Measurements from ENCODE around the gene ODAD4. TPM values are rescaled to one million over a fixed set of nuclear protein-coding genes. Genes with fewer than 3 reads are reported as not detected.

ODAD4 gene
- total RNA-seq, 1 experiment from 2014 or later: 0.69 TPM

DNA sequence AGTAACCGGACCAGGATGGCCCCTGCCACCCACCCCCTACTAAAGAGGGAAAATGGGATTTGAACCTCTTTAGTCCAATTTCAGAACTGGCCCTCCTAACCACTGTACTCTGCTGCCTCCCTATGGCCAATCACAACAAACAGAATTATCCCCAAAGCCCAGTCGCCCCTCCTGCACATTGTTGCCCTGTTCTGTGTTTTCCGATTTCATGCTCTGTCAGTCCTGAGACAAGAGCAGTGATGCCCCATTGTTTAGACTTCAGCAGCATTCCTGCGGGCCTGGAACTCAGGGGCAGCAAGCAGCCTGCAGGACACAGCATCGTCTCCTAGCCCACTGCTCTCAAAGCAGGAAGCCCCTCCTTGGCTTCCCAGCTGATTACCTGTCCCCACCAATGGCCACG, 44.7 kb upstream of the ODAD4 start:
- no TSS peak for BruUV-seq (replicated peaks)
- in situ Hi-C loops (cut with HindIII; ENCODE audit: low pct_unique_long_range_greater_than_20kb, low sequenced_read_pairs): no loop called here
- H3K27me3 ChIP-seq (ENCODE audit: control insufficient read depth, insufficient read depth, low read length): no peaks in the 10 kb centered on the region
- no peaks in the 10 kb centered on the region for H3K4me1 ChIP-seq (ENCODE audit: control insufficient read depth, insufficient read depth, low read length)
- no peak for ATAC-seq
- no peak overlapping the region for H3K27ac ChIP-seq (ENCODE audit: low read length)
- peaks cover 12% of the 10 kb centered on the region for H3K36me3 ChIP-seq (ENCODE audit: control insufficient read depth, insufficient read depth, low read length)
- no peak overlapping the region for H3K4me3 ChIP-seq (ENCODE audit: low read depth in 2 of 2, low read length in 2 of 2)
- CTCF ChIA-PET: no interaction called here
- intact Hi-C loops (cut with micrococcal nuclease; ENCODE audit: unreplicated experiment): no loop called here
- no peaks in the 10 kb centered on the region for H3K9me3 ChIP-seq (ENCODE audit: control insufficient read depth, insufficient read depth, low read depth, low read length)
- DNase-seq (ENCODE audit: low read depth, low spot score): no peak
- no peak for TF ChIP-seq SIN3A (IDR thresholded peaks at IDR 0.05; ENCODE audit: borderline replicate concordance, insufficient read depth, low read depth, low read length)
- POLR2A ChIA-PET: no interaction called here

GRCh38 chr17:41888332-41888965, 42.0 kb upstream of the ODAD4 start:
- Histone ChIP-seq H3K27me3 (ENCODE audit: control insufficient read depth, insufficient read depth, low read length) (no peaks in the 10 kb centered on the region), H3K9me3 (ENCODE audit: control insufficient read depth, insufficient read depth, low read depth, low read length) (no peaks in the 10 kb centered on the region), H3K4me1 (ENCODE audit: control insufficient read depth, insufficient read depth, low read length) (no peaks in the 10 kb centered on the region), H3K36me3 (ENCODE audit: control insufficient read depth, insufficient read depth, low read length) (peaks cover 14% of the 10 kb centered on the region), H3K27ac (ENCODE audit: low read length) (no peak overlapping the region), H3K4me3 (ENCODE audit: low read depth in 2 of 2, low read length in 2 of 2) (no peak overlapping the region)
- ChIA-PET CTCF (no interaction called here), POLR2A (interaction anchor here (0.6 kb wide), 1 partner anchor 42 kb away, joined by 3 read pairs; the partner anchor contains the start of gene ODAD4)
- no peak for ATAC-seq
- intact Hi-C loops (cut with micrococcal nuclease; ENCODE audit: unreplicated experiment): no loop called here
- no peak for DNase-seq (ENCODE audit: low read depth, low spot score)
- in situ Hi-C loops (cut with HindIII; ENCODE audit: low pct_unique_long_range_greater_than_20kb, low sequenced_read_pairs): no loop called here
- TF ChIP-seq POLR2AphosphoS5 (IDR thresholded peaks at IDR 0.05; ENCODE audit: low read depth, low read length) (no peak), SIN3A (IDR thresholded peaks at IDR 0.05; ENCODE audit: borderline replicate concordance, insufficient read depth, low read depth, low read length) (no peak), TCF7L2 (IDR thresholded peaks at IDR 0.05; ENCODE audit: low read depth, low read length) (no peak), REST (IDR thresholded peaks at IDR 0.05; ENCODE audit: insufficient read depth in 1 of 2, low read depth in 2 of 2, low read length in 1 of 2) (no peak)
- TF ChIP-seq, protein P1, sequence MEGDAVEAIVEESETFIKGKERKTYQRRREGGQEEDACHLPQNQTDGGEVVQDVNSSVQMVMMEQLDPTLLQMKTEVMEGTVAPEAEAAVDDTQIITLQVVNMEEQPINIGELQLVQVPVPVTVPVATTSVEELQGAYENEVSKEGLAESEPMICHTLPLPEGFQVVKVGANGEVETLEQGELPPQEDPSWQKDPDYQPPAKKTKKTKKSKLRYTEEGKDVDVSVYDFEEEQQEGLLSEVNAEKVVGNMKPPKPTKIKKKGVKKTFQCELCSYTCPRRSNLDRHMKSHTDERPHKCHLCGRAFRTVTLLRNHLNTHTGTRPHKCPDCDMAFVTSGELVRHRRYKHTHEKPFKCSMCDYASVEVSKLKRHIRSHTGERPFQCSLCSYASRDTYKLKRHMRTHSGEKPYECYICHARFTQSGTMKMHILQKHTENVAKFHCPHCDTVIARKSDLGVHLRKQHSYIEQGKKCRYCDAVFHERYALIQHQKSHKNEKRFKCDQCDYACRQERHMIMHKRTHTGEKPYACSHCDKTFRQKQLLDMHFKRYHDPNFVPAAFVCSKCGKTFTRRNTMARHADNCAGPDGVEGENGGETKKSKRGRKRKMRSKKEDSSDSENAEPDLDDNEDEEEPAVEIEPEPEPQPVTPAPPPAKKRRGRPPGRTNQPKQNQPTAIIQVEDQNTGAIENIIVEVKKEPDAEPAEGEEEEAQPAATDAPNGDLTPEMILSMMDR (IDR thresholded peaks at IDR 0.05): no peak
- no TSS peak for BruUV-seq (replicated peaks)

Measured in Panc1 (cell line).